ENCODE measurements around the gene PCNX4.

PCNX4 gene

GRCh38 chr14:60210703-60211102 lies 119.0 kb downstream of the PCNX4 start:
- Histone ChIP-seq H3K27me3 (ENCODE audit: insufficient read depth, low read length, poor library complexity) (peaks cover 21% of the 10 kb centered on the region), H3K4me1 (ENCODE audit: insufficient read depth, low read length) (no peaks in the 10 kb centered on the region), H3K4me2 (ENCODE audit: insufficient read depth, low read length) (no peak overlapping the region), H3K36me3 (ENCODE audit: insufficient read depth, low read length) (no peaks in the 10 kb centered on the region), H3K4me3 (ENCODE audit: low read depth in 1 of 2, low read length in 2 of 2) (no peak overlapping the region), H4K20me1 (ENCODE audit: insufficient read depth, low read length) (no peaks in the 10 kb centered on the region), H2AFZ (ENCODE audit: low read depth, low read length) (no peak overlapping the region), H3K9ac (ENCODE audit: low read depth, low read length) (no peak overlapping the region), H3K79me2 (ENCODE audit: insufficient read depth, low read length) (no peaks in the 10 kb centered on the region), H3K27ac (ENCODE audit: low read length) (no peak overlapping the region), H3K9me3 (ENCODE audit: insufficient read depth, low read length, severe bottlenecking) (no peaks in the 10 kb centered on the region)
- DNase-seq (no peak), ATAC-seq (ENCODE audit: insufficient read depth, low read depth) (no peak)
- no peak for TF ChIP-seq EZH2 (IDR thresholded peaks at IDR 0.05; ENCODE audit: borderline replicate concordance, low read depth, low read length, severe bottlenecking)

GRCh38 chr14:60211153-60211552 lies 119.4 kb downstream of the PCNX4 start:
- Histone ChIP-seq H3K79me2 (ENCODE audit: insufficient read depth, low read length) (no peaks in the 10 kb centered on the region), H3K9me3 (ENCODE audit: insufficient read depth, low read length, severe bottlenecking) (no peaks in the 10 kb centered on the region), H4K20me1 (ENCODE audit: insufficient read depth, low read length) (no peaks in the 10 kb centered on the region), H3K4me2 (ENCODE audit: insufficient read depth, low read length) (no peak overlapping the region), H3K27ac (ENCODE audit: low read length) (no peak overlapping the region), H3K27me3 (ENCODE audit: insufficient read depth, low read length, poor library complexity) (peaks cover 21% of the 10 kb centered on the region), H3K9ac (ENCODE audit: low read depth, low read length) (no peak overlapping the region), H2AFZ (ENCODE audit: low read depth, low read length) (no peak overlapping the region), H3K4me3 (ENCODE audit: low read depth in 1 of 2, low read length in 2 of 2) (no peak overlapping the region), H3K4me1 (ENCODE audit: insufficient read depth, low read length) (no peaks in the 10 kb centered on the region), H3K36me3 (ENCODE audit: insufficient read depth, low read length) (no peaks in the 10 kb centered on the region)
- DNase-seq (no peak), ATAC-seq (ENCODE audit: insufficient read depth, low read depth) (no peak)
- TF ChIP-seq EZH2 (IDR thresholded peaks at IDR 0.05; ENCODE audit: borderline replicate concordance, low read depth, low read length, severe bottlenecking) = no peak
- TF ChIP-seq CTCF (IDR thresholded peaks at IDR 0.05; ENCODE audit: borderline replicate concordance, extremely low read depth, low read length, poor library complexity, severe bottlenecking) = no peak

GRCh38 chr14:60212503-60213371 lies 121.0 kb downstream of the PCNX4 start:
- no peak for ATAC-seq (ENCODE audit: insufficient read depth, low read depth)
- Histone ChIP-seq H3K4me1 (ENCODE audit: insufficient read depth, low read length) (no peaks in the 10 kb centered on the region), H4K20me1 (ENCODE audit: insufficient read depth, low read length) (no peaks in the 10 kb centered on the region), H3K79me2 (ENCODE audit: insufficient read depth, low read length) (no peaks in the 10 kb centered on the region), H3K27ac (ENCODE audit: low read length) (no peak overlapping the region), H3K27me3 (ENCODE audit: insufficient read depth, low read length, poor library complexity) (peaks cover 18% of the 10 kb centered on the region), H3K4me3 (ENCODE audit: low read depth in 1 of 2, low read length in 2 of 2) (no peak overlapping the region), H3K9me3 (ENCODE audit: insufficient read depth, low read length, severe bottlenecking) (no peaks in the 10 kb centered on the region), H3K9ac (ENCODE audit: low read depth, low read length) (no peak overlapping the region), H2AFZ (ENCODE audit: low read depth, low read length) (no peak overlapping the region), H3K4me2 (ENCODE audit: insufficient read depth, low read length) (no peak overlapping the region), H3K36me3 (ENCODE audit: insufficient read depth, low read length) (no peaks in the 10 kb centered on the region)
- no peak for DNase-seq
- TF ChIP-seq CTCF (IDR thresholded peaks at IDR 0.05; ENCODE audit: borderline replicate concordance, extremely low read depth, low read length, poor library complexity, severe bottlenecking) = no peak
- TF ChIP-seq EZH2 (IDR thresholded peaks at IDR 0.05; ENCODE audit: borderline replicate concordance, low read depth, low read length, severe bottlenecking) = no peak

GRCh38 chr14:60214003-60214402 lies 122.3 kb downstream of the PCNX4 start:
- no peaks in the 10 kb centered on the region for H3K4me1 ChIP-seq (ENCODE audit: insufficient read depth, low read length)
- no peak overlapping the region for H3K4me3 ChIP-seq (ENCODE audit: low read depth in 1 of 2, low read length in 2 of 2)
- TF ChIP-seq EZH2 (IDR thresholded peaks at IDR 0.05; ENCODE audit: borderline replicate concordance, low read depth, low read length, severe bottlenecking) (no peak), CTCF (IDR thresholded peaks at IDR 0.05; ENCODE audit: borderline replicate concordance, extremely low read depth, low read length, poor library complexity, severe bottlenecking) (no peak)
- no peaks in the 10 kb centered on the region for H3K36me3 ChIP-seq (ENCODE audit: insufficient read depth, low read length)
- H3K9ac ChIP-seq (ENCODE audit: low read depth, low read length) = no peak overlapping the region
- no peak overlapping the region for H2AFZ ChIP-seq (ENCODE audit: low read depth, low read length)
- peaks cover 13% of the 10 kb centered on the region for H3K27me3 ChIP-seq (ENCODE audit: insufficient read depth, low read length, poor library complexity)
- no peak overlapping the region for H3K27ac ChIP-seq (ENCODE audit: low read length)
- no peak for ATAC-seq (ENCODE audit: insufficient read depth, low read depth)
- H3K4me2 ChIP-seq (ENCODE audit: insufficient read depth, low read length) = no peak overlapping the region
- no peaks in the 10 kb centered on the region for H4K20me1 ChIP-seq (ENCODE audit: insufficient read depth, low read length)
- H3K79me2 ChIP-seq (ENCODE audit: insufficient read depth, low read length) = no peaks in the 10 kb centered on the region
- H3K9me3 ChIP-seq (ENCODE audit: insufficient read depth, low read length, severe bottlenecking) = no peaks in the 10 kb centered on the region
- no peak for DNase-seq
